GM19468 (cell line): Measurements from ENCODE around the gene NKX1-1.
"Not testable (repeated sequence)": the region's sequence is repeated elsewhere in the genome, so short reads cannot be mapped to it uniquely, and the experiment has no call there.

Source experiments
- ATAC-seq: cut with Tn5 transposase; IDR thresholded peaks from one replicate; pipeline ENCODE4 v1.9.1; 2021; ENCODE audit warnings: mild to moderate bottlenecking, moderate library complexity, moderate number of reproducible peaks; ENCODE audit not compliant: unreplicated experiment; ENCODE audit errors: extremely low read depth

NKX1-1 gene

DNA sequence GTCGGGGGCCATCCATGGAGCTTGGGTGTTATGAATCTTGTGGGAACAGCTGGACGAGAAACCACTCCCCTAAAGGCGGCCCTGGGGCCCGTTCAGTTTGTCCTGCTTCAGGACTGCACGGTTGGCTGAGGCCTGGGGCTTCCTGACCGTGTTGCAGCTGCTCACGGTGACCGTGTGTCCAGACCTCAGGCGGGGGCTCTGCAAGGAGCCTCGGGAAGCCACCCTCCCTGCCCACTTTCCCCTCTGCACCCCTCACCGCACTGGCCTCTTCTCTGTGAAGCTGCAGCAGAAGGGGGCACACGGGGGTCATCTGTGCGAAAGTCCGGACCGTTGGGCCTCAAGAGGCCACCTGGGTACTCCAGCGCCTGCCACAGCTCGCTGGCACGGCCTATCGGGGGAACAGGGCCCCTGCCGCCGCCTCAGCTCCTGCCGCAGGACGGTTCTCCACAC lies 29.8 kb downstream of the NKX1-1 start:
- no peak for ATAC-seq

DNA sequence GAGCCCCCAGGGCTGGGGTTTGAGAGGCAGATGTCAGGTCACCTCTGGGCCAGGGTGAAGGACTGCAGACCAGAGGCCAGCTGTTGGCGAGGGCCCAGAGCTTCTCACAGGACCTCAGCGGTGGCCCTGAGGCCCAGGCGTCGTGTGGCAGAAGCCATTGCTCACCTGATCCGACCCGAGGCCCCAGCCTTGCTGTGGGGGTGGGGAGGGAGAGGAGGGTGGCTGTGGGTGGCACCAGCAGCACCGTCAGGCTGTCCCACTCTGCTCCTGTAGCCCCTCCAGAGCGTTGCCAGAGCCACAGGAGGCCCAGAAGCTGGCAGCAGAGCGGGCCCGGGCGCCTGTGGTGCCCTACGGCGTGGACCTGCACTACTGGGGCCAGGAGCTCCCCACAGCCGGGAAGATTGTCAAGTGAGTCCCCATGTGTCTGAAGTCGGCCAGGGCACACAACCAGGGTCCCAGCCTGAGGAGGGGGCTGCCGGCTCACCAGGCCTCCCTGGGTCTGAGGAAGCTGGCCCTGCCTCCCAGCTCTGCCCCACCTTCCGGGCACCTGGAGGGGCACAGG lies 30.4 kb downstream of the NKX1-1 start:
- ATAC-seq: no peak

DNA sequence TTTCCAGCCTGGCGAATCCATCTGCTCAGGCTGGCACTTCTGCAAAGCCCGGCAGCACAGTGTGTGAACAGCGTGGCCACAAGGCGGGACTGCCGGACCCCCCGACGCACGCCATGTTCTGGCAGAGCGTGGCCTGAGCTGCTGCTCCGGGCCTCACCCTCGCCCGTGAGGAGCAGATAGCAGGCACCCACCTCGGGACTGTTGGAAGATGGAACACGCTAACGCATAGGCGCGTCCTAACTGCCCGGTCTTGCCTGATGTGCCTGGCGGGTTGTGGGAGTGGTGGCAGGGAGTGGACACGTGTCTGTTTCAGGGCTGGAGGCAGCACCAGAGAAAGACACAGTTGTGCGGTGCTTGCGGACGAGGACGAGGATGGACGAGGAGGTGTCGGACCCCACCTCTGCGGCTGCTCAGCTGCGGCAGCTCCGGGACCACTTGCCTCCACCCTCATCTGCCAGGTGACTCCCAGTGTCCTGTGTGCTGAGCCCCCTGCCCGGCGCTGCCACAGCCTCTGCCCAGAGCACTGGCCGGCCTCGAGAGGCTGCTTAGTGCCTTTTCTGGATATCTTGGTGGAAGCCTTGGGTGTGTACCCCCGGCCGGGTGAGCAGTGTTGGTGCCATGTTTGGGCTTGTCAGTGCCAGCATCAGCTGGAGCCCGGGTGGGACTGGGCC lies 31.1 kb downstream of the NKX1-1 start:
- no peak for ATAC-seq

DNA sequence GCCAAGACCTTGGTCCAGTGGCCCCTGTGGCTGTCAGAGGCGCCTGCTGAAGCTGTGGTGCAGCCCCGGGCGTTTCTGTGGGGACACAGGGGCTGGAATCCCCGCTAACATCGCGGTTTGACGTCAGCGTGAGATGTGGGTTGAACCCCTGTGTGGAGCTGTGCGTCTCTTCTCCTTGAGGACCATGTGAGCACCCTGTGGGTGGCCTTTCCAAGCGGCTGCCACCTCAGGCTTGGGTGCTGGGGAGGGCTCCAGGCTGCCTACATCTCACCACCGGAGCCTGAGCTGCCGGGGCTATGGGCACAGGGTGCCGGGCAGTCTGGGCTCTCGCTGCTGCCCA lies 31.6 kb downstream of the NKX1-1 start:
- ATAC-seq: no peak

DNA sequence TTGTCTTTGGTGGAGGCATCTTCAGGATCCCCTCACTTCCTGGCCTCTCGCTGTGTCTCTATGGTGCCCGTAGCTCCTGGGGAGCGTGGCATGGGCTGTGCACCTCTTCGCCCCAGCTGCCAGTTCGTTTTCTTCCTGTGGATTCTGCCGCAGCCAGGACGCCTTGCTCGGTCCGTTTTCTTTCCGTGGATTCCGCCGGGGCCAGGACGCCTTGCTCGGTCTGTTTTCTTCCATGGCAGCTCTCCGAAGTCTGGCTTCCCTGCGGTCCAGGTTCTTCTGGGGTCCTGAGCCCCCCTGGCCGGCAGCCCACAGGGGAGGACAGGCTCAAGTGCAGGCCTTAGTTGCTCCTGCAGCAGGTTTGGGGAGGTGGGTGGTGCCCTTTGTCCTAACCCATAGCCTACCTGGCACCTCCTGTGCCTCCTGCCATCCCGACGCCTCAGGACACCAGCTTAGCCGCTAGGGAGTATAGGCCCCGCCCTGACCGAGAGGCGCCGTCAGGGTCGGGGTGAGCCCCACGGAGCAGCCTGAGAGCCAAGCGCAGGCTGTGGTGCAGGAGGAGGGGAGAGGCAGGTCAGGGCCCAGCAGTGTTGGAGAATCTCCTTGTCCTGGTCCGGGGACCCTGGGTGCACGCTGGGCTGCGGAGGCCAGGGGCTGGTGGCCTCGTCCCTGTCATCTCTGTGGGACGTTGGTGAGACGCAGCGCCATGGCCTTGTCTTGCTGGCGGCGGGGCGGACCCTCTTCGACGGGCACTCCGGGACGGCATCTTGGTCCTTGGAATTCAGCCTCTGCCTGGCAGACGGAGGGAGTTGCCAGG lies 32.1 kb downstream of the NKX1-1 start:
- ATAC-seq: no peak

DNA sequence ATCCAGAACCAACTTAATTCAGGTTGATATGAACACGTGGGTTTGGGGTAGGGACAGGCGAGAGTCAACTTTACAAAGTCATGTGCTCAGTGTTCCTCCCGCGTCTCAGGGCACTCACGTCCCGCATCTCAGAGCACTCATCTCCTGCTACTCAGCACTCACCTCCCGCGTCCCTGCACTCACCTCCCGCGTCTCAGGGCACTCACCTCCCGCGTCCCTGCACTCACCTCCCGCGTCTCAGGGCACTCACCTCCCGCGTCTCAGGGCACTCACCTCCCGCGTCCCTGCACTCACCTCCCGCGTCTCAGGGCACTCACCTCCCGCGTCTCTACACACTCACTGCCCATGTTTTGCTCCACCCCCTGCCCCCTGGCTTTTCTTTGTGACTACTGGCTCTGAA lies 33.7 kb downstream of the NKX1-1 start:
- ATAC-seq: not testable (repeated sequence)

DNA sequence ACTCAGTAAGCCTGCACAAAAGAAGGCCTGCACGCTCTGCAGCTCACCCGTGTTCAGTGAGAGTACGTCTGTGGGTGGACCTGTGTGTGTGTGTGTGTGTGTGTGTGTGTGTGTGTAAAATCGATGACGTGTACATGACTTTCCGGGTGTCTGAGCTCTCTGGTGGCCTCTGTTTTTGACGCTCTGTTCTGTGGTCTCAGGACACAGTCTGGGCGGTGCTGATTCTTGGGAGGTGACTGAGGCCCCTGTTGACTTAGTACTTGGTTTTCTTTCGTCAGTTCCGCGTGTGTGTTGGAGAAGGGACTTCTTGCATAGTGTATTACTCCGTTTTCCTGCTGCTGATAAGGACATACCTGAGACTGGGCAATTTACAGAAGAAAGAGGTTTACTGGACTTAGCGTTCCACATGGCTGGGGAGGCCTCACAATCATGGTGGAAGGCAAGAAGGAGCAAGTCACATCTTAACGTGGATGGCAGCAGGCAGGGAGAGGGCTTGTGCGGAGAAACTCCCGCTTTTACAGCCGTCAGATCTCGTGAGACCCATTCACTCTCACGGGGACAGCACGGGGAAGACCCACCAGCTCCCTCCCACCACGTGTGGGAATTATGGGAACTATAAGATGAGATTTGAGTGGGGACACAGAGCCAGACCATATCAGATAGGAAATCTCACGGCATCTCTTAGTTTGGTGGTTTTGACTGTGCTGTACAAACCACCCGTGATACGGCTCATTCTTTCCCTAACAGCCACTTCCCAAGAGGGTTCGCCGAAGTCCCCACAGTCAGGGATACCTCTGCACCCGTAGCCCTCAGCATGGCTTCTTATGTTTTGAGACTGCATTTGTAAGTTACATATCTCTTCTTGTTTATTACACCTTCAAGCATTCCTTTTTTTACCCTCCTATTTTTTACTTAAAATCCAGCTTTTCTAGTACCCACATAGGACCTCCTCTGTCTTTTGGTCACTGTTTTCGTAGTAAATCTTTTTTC lies 34.8 kb downstream of the NKX1-1 start:
- ATAC-seq: no peak

DNA sequence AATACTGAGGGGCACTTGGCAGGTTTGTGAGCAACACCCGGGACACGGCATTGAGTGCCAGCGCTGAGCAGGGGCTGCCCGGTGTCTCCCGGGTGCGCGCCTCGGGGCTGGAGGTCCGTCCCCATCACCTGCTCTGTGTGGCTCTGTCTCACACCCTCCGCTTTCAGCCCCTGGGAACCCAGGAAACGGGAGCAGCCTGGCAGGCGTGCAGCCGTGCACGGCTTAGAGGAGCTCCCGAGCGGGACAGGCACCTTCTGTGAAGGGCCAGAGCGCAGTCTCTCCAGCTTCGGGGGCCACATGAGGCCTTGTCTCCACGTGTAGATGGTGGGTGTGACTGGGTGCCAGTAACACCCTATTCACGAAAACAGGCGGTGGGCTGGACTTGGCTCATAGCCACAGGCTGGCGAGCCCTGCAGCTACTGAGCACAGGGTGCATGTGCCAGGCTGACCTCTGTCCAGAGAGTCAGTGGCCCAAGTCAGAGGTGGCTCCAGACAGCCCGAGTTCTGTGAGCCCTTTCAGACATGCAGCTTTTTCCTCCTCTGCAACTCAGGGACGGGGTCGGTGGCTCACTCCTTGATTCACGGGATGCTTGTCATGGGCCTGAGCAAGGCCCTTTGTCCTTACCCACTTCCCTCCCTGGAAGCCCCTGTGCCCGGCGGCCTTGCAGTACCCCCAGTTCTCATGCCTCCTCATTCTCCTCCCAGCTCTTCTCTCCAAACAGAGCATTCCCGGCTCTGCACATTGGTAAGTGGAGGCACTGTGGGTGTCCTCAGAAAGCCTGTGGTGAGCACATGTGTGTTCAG lies 35.7 kb downstream of the NKX1-1 start:
- no peak for ATAC-seq

DNA sequence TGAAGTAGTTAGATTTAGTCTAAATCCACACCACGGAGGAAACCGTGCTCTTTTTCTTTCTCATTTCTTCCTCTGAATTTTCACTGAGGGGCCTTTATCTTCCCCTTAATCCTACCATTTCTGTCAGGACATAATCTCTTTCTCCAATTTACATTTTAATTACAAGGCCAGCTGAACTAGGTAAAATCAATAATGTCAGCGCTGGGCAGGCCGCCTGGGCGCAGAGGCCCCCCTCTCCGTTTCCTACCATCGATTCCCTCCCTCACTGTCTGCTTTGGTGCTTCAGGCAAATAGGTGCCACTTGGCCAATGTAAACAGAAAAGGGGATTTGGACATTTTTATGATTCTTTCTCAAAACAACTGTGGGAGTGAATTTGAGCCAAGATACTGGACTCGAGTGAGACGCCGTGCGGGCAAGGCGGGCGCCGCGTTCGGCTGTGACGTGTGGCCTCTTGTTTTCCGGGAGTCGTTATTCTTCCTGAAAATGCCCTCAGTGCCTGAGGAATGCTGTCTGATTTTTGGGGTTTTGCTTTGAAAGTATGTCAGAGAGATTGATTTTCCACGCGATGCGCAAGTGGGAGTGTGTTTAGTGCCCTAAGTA lies 36.7 kb downstream of the NKX1-1 start:
- ATAC-seq: no peak

DNA sequence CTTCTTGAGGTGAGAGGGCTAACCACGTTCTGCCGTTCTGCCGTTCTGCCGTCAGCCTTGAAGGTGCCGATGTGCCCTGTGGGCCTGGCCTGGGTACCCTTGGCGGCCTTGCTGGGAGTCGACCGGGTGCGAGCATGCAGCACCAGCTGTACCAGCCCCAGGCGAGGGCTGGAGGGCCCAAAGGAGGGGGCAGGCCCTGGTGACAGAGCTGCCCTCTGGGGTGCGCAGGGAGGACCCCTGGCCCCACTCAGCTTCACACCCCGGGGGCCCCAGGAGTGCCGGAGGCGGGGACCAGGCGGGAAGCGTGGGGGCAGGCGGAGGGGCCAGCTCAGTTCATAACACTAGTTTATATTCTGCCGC lies 37.2 kb downstream of the NKX1-1 start:
- ATAC-seq: no peak

DNA sequence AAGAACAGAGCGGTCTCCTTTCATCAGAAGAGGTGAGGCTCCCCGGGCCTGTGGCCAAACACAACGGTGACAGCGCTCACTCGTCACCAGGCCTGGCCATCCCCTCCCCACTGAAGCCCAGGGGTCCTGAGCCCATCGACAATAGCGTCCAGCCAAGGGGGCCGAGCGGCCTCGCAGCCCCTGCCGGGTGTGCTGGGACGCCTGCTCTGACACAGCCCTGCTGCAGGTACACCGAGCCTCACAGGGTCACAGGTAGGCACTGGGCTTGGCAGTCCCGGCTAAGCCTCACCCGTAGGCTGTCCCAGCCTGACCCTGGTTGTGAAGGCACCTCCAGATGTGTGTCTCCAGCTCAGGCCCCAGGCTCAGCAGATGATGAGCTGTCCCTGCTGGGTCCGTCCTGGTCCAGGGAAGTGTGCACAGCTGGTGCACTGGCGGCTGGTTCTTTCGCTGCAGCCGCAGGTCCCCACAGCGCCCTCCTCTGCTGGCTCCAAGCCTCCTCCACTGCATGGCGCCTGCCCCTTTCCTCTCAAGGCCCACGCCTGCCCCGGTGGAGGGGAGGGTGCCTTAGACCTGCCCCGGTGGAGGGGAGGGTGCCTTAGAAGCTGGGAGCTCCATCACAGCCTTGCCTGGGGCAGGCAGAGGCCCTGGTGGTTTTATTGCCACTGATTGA lies 37.7 kb downstream of the NKX1-1 start:
- no peak for ATAC-seq

DNA sequence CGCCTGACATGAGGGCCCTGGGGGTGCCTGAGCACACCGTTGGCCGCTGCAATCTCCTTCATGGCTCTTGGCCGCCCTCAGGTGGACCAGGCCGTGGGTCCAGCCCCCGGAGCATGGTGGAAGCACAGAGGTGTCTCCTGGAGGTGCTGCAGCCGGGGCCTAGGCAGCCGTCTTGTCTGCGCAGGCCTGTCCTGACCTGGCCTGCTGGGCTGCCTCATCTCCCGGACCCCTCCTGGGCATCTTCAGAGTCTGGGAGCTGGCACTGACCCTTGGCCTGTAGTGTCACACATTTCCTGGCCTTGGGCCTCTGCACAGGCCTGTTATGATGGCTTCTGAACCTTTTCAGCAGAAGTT lies 38.3 kb downstream of the NKX1-1 start:
- ATAC-seq: no peak

DNA sequence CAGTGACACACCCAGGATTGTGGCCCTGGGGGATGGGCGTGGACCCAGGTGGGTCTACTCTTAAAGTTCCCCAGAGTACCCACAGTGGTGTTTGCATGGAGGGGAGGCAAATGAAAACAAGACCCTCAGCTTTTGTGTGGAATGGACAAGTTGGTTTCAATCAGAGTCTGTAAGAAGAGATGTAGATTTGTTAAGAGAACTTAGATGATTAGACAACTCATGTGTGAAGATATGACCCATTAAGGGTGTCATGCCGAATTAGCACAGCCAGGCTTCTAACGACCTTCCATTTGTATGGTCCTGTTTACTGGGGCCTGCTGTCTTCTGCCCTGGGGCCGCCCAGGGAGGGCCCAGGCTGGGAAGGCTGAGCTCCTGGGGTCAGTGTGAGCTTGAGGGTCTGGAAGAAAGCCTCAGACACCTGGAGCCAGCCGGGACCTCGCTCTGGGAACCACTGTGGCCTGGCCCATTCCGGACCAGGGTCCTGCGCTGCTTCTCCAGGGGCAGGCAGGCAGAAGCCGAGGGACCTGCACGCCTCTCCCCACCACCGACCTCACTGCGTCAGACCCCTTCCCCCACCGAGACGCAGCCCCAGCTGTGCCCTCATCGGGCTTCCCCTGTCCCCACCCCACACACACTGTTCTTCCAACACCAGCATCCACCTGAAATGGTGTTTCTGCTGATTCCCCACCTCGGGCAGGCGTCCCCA lies 38.9 kb downstream of the NKX1-1 start:
- no peak for ATAC-seq

DNA sequence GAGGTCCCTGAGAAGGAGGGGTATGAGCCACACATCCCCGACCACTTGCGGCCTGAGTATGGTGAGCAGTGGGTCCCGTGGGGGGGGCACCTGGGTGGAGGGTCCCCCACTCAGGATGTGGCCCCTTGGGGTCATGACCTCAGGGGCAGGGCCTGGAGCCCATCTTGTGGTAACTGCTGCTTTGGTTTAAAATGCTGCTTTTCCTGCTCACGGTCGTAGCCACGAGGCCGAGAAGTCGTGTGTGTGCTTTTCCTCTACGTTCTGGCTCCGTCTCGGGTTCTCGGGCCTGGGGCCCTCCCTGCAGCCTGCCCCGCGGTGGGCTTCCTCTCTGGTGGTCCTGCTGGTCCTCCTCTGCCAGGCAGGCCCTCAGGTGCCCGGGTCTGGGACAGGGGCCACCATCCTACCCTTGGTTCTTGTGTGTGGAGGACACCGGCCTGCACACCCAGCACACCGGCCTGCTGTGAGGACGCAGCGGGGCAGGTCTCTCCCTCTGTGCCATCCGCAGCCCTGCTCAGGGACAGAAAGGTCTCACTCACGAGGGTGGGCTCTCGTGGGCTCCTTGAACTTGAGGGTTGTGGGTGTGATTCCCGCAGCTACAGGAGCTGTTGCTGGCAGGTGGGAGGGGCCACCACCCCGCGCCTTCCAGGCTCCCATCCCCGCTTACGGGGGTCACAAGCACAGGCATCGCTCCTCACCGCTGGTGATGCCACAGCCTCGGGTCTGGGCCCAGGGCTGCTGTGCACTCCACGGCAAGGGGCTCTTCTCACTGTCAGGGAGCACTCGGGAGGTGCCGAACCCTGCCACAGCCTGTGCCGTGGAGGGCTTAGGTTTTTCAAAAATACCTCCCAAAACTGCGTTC lies 39.6 kb downstream of the NKX1-1 start:
- no peak for ATAC-seq

DNA sequence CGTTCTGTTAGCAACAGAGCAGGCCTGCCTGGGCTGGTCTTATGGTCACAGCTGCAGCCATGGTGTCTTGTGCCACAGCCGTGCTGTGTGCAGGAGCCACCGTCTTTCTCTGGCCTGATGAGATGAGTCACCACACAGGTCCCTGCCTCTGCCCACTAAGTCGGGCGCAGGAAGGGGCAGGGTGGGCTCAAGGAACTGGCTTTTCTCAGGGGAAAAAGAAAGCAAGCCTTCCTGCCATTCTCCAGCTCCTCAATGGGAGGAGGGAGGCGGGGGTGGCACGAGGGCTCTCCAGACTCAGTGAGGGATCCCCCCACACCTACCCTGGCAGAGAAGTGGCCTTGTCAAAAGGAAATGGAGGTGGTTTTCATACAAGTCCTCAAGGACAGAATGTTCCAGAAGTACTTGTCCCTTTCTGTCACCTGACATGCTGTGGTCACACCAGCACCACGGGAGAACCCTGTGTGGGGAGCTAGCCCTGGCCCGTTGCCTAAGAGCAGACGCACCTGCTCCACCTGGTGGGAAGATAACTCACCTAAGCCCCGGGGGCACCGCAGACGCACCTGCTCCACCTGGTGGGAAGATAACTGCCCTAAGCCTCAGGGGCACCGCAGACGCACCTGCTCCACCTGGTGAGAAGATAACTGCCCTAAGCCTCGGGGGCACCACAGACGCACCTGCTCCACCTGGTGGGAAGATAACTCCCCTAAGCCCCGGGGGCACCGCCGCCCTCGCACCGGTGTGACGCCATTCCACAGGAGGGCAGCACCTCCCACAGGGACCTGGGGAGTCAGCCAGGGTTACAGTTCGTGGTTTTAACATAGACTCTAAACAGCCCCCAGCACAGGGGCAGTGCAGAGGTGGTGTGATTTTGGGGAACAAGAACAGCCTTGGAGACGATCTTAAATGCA lies 40.7 kb downstream of the NKX1-1 start:
- no peak for ATAC-seq

DNA sequence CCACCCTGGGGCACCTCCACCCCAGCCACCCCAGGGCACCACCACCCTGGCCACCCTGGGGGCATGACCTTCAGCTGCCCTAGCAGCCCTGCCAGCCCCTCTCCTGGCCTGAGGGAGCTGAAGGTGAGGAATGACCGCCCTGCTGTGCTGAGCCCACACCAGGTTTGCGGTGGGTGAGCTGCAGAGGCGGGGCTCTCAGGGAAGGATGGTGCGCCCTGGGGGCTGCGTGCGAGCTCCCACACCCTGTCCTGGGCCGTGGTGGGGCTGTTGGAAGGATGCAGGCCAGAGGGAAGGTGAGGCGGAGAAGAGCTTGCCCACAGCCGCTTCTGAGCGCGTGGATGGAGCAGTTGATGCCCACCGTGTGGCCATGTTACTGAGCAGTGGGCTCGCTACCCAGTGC lies 41.5 kb downstream of the NKX1-1 start:
- ATAC-seq: no peak
